Activated CD4-positive, alpha-beta T cell treated with anti-CD3 and anti-CD28 coated beads, Interleukin-2, amount 10 ng/mL, durations not matched to agents 24 days and 14 days (primary cell): Measurements from ENCODE around the gene CPT1B. TPM values are rescaled to one million over a fixed set of nuclear protein-coding genes. Genes with fewer than 3 reads are reported as not detected.

Experiments used
- DNase-seq: peaks from one replicate; pipeline ENCODE4 v3.0.0; 2022
- H3K27ac Mint-ChIP-seq: one replicate; pipeline ENCODE4 v1.8.0; 2022; ENCODE audit warnings: mild to moderate bottlenecking, mixed read lengths
- H3K27me3 Mint-ChIP-seq: one replicate; pipeline ENCODE4 v1.8.0; 2022; ENCODE audit warnings: mixed read lengths
- H3K36me3 Mint-ChIP-seq: one replicate; pipeline ENCODE4 v1.8.0; 2022; ENCODE audit warnings: low read depth, mild to moderate bottlenecking, mixed read lengths
- H3K4me1 Mint-ChIP-seq: one replicate; pipeline ENCODE4 v1.8.0; 2021; ENCODE audit warnings: mixed read lengths
- H3K4me3 Mint-ChIP-seq: one replicate; pipeline ENCODE4 v1.8.0; 2022; ENCODE audit warnings: mild to moderate bottlenecking, moderate library complexity, mixed read lengths
- H3K9me3 Mint-ChIP-seq: one replicate; pipeline ENCODE4 v1.8.0; 2021; ENCODE audit warnings: mixed read lengths
- intact Hi-C: fragments of 100-400 bp; cut with micrococcal nuclease; formaldehyde crosslinking; loops from one replicate; pipeline ENCODE4 v1.15.1; 2023
- total RNA-seq: library from RNA; stranded (reverse); gene quantifications from 2 replicates; pipeline ENCODE4 v1.2.3, GENCODE V29; 2022

Gene CPT1B
- total RNA-seq, 1 donor from 2014 or later, result 71.5 TPM

- H3K27ac Mint-ChIP-seq, result peak overlapping the region; percentile 100
- peak overlapping the region; percentile 96 for H3K4me3 Mint-ChIP-seq
- no peaks in the 10 kb centered on the region for H3K27me3 Mint-ChIP-seq
- peak; percentile 94 for DNase-seq
- no peaks in the 10 kb centered on the region for H3K9me3 Mint-ChIP-seq
- H3K36me3 Mint-ChIP-seq, result peaks cover 19% of the 10 kb centered on the region
- peaks cover 50% of the 10 kb centered on the region for H3K4me1 Mint-ChIP-seq
- intact Hi-C loops, result loop anchor here (1.0 to 2.0 kb wide), 6 partner anchors 8 to 90 kb away; partner anchors contain the start of genes CHKB, KLHDC7B, NCAPH2 and SYCE3
Observed at GRCh38 chr22:50531546-50531961, 46.7 kb downstream of the CPT1B start.

GRCh38 chr22:50530877-50531545 is 47.2 kb downstream of the CPT1B start:
- Mint-ChIP-seq H3K4me1 (peaks cover 47% of the 10 kb centered on the region), H3K4me3 (peak overlapping the region; percentile 96), H3K27ac (peak overlapping the region; percentile 100), H3K9me3 (no peaks in the 10 kb centered on the region), H3K27me3 (no peaks in the 10 kb centered on the region), H3K36me3 (peaks cover 19% of the 10 kb centered on the region)
- intact Hi-C loops, result loop anchor here (1.0 to 2.0 kb wide), 6 partner anchors 8 to 90 kb away; partner anchors contain the start of genes CHKB, KLHDC7B, NCAPH2 and SYCE3
- DNase-seq, result peak; percentile 96

GRCh38 chr22:50530580-50530876 is 47.7 kb downstream of the CPT1B start:
- Mint-ChIP-seq H3K9me3 (no peaks in the 10 kb centered on the region), H3K36me3 (peaks cover 19% of the 10 kb centered on the region), H3K4me3 (peak overlapping the region; percentile 96), H3K4me1 (peaks cover 47% of the 10 kb centered on the region), H3K27ac (peak overlapping the region; percentile 100), H3K27me3 (no peaks in the 10 kb centered on the region)
- intact Hi-C loops, result loop anchor here (2.0 kb wide), 3 partner anchors 14 to 52 kb away; partner anchors contain the start of genes CHKB, KLHDC7B and SYCE3
- DNase-seq, result no peak

GRCh38 chr22:50529897-50530579 is 48.2 kb downstream of the CPT1B start, which contains the start of gene TYMP:
Gene TYMP (minus strand): TSS chr22:50530012. CDS start chr22:50529709, 303 bp downstream.
- H3K9me3 Mint-ChIP-seq, result no peaks in the 10 kb centered on the region
- peak; percentile 96 for DNase-seq
- peak within 1 kb of the TSS; percentile 100 for H3K27ac Mint-ChIP-seq
- H3K27me3 Mint-ChIP-seq, result no peaks in the 10 kb centered on the region
- peak within 1 kb of the TSS; percentile 96 for H3K4me3 Mint-ChIP-seq
- H3K36me3 Mint-ChIP-seq, result peaks cover 19% of the 10 kb centered on the region
- H3K4me1 Mint-ChIP-seq, result peaks cover 45% of the 10 kb centered on the region
- intact Hi-C loops, result loop anchor here (2.0 to 5.0 kb wide), 5 partner anchors 15 to 568 kb away; partner anchors contain the start of genes CHKB, KLHDC7B, PIM3 and SYCE3

- no peaks in the 10 kb centered on the region for H3K27me3 Mint-ChIP-seq
- peak overlapping the region; percentile 60 for H3K27ac Mint-ChIP-seq
- H3K4me1 Mint-ChIP-seq, result peaks cover 47% of the 10 kb centered on the region
- no peak for DNase-seq
- H3K4me3 Mint-ChIP-seq, result peak overlapping the region; percentile 90
- intact Hi-C loops, result loop anchor here (5.0 kb wide), 2 partner anchors 57 to 567 kb away; partner anchors contain the start of gene PIM3
- peaks cover 25% of the 10 kb centered on the region for H3K36me3 Mint-ChIP-seq
- no peaks in the 10 kb centered on the region for H3K9me3 Mint-ChIP-seq
Observed at GRCh38 chr22:50529416-50529896, 48.8 kb downstream of the CPT1B start.

- Mint-ChIP-seq H3K27me3 (no peaks in the 10 kb centered on the region), H3K27ac (peak overlapping the region; percentile 87), H3K36me3 (peaks cover 27% of the 10 kb centered on the region), H3K9me3 (no peaks in the 10 kb centered on the region), H3K4me3 (peak overlapping the region; percentile 90), H3K4me1 (peaks cover 43% of the 10 kb centered on the region)
- intact Hi-C loops, result loop anchor here (5.0 kb wide), 2 partner anchors 57 to 567 kb away; partner anchors contain the start of gene PIM3
- DNase-seq, result peak; percentile 70
Observed at GRCh38 chr22:50528682-50529415, 49.4 kb downstream of the CPT1B start.

GRCh38 chr22:50527921-50528681 is 50.1 kb downstream of the CPT1B start:
- intact Hi-C loops, result loop anchor here (2.0 to 5.0 kb wide), 3 partner anchors 56 to 566 kb away; partner anchors contain the start of genes HDAC10 and PIM3
- H3K4me1 Mint-ChIP-seq, result peaks cover 39% of the 10 kb centered on the region
- H3K4me3 Mint-ChIP-seq, result peak overlapping the region; percentile 90
- peaks cover 32% of the 10 kb centered on the region for H3K36me3 Mint-ChIP-seq
- H3K27me3 Mint-ChIP-seq, result no peaks in the 10 kb centered on the region
- peak overlapping the region; percentile 87 for H3K27ac Mint-ChIP-seq
- DNase-seq, result peak; percentile 68
- H3K9me3 Mint-ChIP-seq, result no peaks in the 10 kb centered on the region

GRCh38 chr22:50526834-50527801 is 51.1 kb downstream of the CPT1B start:
- Mint-ChIP-seq H3K36me3 (peaks cover 35% of the 10 kb centered on the region), H3K27ac (peak overlapping the region; percentile 87), H3K27me3 (no peaks in the 10 kb centered on the region), H3K9me3 (no peaks in the 10 kb centered on the region), H3K4me3 (peak overlapping the region; percentile 90), H3K4me1 (peaks cover 32% of the 10 kb centered on the region)
- intact Hi-C loops, result loop anchor here (1.0 to 5.0 kb wide), 4 partner anchors 36 to 565 kb away; partner anchors contain the start of genes HDAC10 and PIM3
- peak; percentile 82 for DNase-seq

GRCh38 chr22:50526108-50526833 is 52.0 kb downstream of the CPT1B start:
- H3K27me3 Mint-ChIP-seq, result no peaks in the 10 kb centered on the region
- H3K27ac Mint-ChIP-seq, result peak overlapping the region; percentile 87
- H3K9me3 Mint-ChIP-seq, result no peaks in the 10 kb centered on the region
- peaks cover 35% of the 10 kb centered on the region for H3K36me3 Mint-ChIP-seq
- intact Hi-C loops, result loop anchor here (1.0 to 5.0 kb wide), 4 partner anchors 37 to 564 kb away; partner anchors contain the start of genes HDAC10 and PIM3
- H3K4me1 Mint-ChIP-seq, result peaks cover 32% of the 10 kb centered on the region
- DNase-seq, result peak; percentile 96
- H3K4me3 Mint-ChIP-seq, result peak overlapping the region; percentile 90

- H3K4me1 Mint-ChIP-seq, result peaks cover 32% of the 10 kb centered on the region
- no peaks in the 10 kb centered on the region for H3K27me3 Mint-ChIP-seq
- peak overlapping the region; percentile 78 for H3K27ac Mint-ChIP-seq
- intact Hi-C loops, result loop anchor here (1.0 to 5.0 kb wide), 7 partner anchors 17 to 563 kb away; partner anchors contain the start of genes HDAC10, NCAPH2 and PIM3
- H3K9me3 Mint-ChIP-seq, result no peaks in the 10 kb centered on the region
- no peak for DNase-seq
- H3K4me3 Mint-ChIP-seq, result peak overlapping the region; percentile 90
- H3K36me3 Mint-ChIP-seq, result peaks cover 37% of the 10 kb centered on the region
Observed at GRCh38 chr22:50525858-50526107, 52.4 kb downstream of the CPT1B start.

GRCh38 chr22:50525104-50525857 is 52.9 kb downstream of the CPT1B start, which contains the start of gene SCO2:
Gene SCO2 (minus strand): TSS chr22:50525598. CDS start chr22:50524411, 1,187 bp downstream.
- peak; percentile 99 for DNase-seq
- Mint-ChIP-seq H3K4me1 (peaks cover 32% of the 10 kb centered on the region), H3K27ac (peak within 1 kb of the TSS; percentile 88), H3K9me3 (no peaks in the 10 kb centered on the region), H3K27me3 (no peaks in the 10 kb centered on the region), H3K4me3 (peak within 1 kb of the TSS; percentile 90), H3K36me3 (peaks cover 36% of the 10 kb centered on the region)
- intact Hi-C loops, result loop anchor here (1.0 to 5.0 kb wide), 5 partner anchors 17 to 563 kb away; partner anchors contain the start of genes NCAPH2 and PIM3
